ELR (cell line): Measurements from ENCODE around the gene DUS2.
A peak's percentile ranks its signal among the peaks of the same experiment; 100 is the strongest.

ENCODE experiments used
- DNase-seq: peaks from one replicate; pipeline ENCODE4 v3.0.0-alpha.2; 2015; ENCODE audit warnings: low read depth

Gene DUS2

DNA sequence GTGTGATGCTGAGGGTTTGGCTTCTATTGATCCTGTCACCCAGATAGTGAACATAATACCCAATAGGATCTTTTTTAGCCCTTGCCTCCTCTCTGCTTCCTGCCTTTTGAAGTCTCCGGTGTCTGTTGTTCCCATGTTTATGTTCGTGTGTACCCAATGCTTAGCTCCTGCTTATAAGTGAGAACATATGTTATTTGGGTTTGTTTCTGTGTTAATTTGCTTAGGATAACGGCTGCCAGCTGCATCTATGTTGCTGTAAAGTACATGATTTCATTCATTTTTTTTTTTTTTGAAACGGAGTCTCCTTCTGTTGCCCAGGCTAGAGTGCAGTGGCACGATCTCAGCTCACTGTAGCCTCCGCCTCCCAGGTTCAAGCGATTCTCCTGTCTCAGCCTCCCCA lies 23.0 kb downstream of the DUS2 start:
- DNase-seq = no peak

DNA sequence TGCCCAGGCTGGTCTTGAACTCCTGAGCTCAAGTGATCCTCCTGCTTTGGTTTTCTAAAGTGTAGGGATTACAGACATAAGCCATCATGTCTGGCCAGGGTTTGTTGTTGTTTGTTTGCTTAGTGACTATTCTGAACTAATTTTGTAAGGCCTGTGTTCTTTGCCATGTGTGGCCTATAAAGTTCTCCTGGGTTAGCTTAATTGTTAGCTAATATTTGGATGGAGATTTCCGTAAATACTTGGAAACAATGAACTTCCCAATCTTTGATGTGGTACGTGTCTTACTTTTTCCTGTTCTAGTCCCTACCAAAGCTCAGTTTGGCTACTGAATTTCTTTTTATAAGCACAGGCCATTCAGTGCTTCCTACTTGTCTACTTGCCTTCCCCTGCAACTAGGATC lies 24.9 kb downstream of the DUS2 start:
- no peak for DNase-seq

DNA sequence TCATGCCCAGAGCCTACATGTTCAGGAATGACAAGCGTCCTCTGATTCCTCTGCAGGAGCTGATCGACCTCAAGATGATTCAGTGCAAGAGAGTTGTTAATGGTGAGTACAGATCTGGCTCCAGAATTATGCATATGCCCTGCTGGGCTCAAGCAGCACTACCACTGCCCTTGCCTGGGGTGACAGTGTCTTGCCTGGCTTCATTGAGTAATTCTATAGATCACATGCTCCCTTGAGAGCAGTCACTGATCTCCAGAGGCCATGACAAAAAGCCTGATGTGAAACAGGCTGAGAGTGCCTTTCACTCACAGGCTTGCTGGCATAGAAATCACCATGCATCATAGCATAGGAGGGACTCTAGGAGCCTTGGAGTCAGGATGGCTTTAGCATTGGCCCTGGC lies 26.4 kb downstream of the DUS2 start:
- DNase-seq = no peak

DNA sequence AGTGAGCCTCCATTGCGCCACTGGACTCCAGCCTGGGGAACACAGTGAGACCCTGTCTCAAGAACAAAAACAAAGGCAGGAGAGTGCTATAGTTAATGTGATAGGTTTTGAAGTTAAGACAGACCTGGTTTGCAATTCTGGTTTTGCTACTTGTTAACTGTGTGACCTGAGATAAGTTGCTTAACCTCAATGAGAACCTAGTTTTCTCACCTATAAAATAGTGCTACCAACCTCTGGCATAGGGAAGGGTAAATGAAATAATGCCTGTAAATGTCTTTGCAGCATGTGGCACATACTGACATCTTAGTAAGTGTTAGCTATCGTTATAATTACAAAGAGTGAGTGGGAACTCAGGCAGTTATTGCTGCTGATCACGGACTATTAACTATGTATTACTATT lies 32.3 kb downstream of the DUS2 start:
- DNase-seq = no peak

DNA sequence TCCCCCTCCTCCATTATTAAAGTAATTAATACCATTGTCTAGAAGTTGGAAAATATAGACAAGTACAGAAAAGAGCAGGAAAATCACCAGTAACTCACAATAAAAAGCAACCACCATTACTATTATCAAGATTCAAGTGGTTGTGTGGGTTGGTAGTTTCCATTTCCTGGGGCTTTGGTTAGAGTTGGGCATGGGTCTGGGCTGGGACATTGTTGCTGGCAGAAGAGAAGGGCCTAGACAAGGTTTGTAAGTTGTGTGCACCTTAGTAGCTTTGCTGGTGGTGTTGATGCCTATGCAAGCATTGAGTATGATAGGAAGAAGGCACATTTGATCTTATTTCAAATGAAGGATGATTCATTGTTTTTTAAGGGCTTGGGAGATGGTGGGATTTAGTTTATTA lies 36.7 kb downstream of the DUS2 start:
- no peak for DNase-seq

DNA sequence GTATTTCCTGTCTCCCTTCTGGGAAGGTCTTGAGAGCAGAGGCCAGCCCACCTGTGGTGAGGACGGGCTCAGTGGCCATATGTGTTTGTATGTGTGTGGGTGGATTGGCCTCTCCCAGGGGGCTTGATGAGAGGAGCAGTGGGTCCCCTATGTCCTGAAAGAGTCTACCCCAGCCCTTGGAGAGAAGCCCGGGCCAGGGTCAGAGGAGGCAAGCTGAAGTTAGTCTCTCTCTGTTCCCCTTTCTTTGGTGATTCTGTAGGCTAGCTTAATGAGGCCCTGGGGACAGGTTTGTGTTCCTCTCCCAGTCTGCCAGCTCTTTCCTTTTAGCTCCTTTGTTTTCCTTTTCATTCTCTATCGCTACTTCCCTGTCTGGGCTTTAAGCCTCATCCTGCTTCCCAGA lies 38.3 kb downstream of the DUS2 start:
- no peak for DNase-seq

DNA sequence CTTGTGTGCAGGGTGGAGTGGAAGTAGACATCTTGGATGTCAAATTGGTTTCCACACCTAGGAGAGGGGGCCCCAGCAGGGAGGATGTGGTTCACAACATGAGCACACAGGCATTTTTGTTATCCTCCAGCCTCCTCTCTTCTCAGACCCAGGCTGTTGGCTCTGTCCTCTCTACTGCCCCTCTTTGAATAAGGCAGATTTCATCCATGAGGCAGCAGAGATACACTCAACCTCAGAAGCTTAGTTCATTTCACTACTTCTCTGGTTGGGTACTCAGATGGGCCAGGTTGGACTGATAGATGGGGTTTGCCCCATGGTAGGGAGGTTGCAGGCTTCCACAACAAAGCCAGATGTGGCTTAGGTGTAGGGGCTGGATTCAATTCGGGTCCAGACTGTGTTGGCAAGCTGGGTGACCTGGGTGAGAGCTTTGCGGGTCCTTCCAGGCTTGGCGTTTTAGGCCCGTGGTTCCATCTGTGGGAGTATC lies 39.9 kb downstream of the DUS2 start:
- DNase-seq = no peak

DNA sequence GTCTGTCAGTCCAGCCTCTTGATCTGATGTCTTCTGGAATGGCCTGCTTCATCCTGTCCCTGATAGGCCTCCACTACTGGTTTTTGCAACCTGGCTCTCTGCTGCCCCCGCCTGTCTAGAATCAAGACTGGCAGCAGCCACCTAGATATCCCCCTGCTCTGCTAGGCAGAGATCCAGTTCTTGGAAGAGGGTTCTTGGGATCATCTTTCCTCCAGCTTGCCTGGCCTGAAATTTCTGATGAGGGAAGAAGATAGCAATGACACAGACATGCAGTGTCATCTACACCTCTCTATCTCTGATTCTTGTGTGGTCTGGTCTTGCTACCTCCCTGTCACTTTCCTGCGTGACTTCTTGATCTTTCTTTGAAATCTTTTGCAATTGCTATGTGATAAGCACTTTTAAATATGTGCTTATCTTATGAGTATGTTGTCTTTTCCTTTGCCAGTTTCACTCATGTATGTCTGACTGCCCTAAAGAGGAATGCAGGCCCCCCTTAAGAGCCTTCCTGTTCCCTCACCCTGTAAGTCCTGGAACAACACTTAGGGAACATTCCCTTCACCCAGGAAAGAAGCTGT lies 41.8 kb downstream of the DUS2 start:
- peak; percentile 74 for DNase-seq

DNA sequence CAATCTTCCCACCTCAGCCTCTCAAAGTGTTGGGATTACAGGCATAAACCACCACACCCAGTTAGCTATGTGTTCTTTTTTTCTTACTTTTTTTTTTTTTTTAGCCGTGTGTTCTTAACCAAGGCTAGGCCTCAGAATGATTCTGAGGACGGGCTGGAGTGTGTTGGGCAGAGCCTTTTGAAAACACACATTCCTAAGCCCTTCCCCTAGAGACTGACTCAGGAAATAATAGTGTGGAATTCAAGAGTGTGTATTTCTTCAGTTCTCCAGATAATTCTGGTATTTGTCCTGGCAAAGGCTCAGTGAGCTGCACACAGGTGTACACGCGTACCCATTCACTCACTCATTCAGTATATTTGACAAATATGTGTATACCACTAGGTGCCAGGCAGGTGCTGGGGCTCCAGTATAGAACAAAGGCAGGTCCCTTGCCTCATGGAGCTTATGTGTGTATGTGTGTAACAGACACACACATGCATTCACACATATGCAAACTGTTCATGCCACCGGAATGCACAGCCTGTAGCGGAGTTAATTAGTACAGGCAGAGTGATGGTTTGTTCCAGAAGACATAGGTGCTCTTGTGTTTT lies 42.7 kb downstream of the DUS2 start:
- peak; percentile 19 for DNase-seq

DNA sequence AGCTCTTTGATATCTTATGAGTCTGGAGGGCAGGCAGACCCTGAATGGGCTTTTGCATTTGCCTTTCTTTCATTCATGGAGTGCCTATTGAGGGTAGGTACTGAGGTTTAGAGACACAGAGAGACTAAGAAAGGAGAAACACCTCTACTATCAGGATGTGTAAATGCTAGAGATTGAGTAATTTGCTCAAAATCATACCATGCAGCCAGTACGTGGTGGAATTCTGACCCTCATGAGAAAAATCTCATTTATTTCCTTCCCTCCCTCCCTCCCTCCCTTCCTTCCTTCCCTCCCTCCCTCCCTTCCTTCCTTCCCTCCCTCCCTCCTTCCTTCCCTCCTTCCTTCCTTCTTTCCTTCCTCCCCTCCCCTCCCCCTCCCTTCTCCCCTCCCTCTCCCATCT lies 43.7 kb downstream of the DUS2 start:
- no peak for DNase-seq

DNA sequence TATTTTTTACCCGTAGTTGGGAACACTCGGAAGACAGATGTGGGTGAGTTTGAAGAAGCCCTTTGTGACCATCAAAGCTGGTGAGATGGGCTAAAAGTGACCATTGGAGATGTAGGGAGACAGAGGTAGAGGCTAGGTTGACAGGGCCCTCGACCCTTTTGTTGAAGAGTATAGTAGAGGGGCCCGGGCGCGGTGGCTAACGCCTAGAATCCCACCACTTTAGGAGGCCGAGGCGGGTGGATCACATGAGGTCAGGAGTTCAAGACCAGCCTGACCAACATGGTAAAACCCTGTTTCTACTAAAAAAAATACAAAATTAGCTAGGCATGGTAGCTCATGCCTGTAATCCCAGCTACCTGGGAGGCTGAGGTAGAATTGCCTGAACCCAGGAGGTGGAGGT lies 45.8 kb downstream of the DUS2 start:
- DNase-seq = no peak

DNA sequence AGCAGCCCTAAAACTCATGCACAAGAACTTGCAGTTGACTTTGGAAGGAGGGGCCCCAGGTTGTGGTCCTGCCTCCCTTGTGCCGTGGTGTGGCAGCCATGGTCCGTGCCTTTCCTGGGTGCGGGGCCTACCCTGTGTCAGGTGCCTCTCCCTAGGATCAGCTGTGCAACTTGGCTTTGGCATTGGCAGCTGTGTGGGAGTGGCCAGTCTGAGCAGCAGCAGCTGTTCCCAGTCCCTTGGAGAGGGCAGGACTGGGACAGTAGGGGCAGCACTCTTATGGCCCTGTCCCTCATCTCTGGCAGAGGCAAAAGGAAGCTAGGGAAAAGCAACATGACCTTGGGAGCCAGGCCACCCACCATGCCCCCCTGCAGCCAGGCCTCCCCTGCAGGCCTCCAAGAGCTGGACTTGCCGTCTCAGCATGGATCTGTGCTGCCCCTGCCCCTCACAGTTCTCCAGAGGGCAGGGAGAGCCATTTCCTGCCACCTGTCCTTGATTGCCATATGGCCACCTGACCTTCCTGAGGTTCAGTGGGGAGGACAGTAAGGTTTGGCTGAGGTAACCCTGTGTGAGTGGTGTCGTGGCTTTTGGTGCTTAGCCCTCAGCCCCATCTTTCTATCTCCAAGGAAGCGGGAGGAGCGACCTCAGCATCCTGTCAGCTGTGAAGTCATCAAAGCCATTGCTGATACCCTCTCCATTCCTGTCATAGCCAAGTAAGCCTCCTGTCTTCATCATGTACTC lies 46.6 kb downstream of the DUS2 start:
- no peak for DNase-seq

DNA sequence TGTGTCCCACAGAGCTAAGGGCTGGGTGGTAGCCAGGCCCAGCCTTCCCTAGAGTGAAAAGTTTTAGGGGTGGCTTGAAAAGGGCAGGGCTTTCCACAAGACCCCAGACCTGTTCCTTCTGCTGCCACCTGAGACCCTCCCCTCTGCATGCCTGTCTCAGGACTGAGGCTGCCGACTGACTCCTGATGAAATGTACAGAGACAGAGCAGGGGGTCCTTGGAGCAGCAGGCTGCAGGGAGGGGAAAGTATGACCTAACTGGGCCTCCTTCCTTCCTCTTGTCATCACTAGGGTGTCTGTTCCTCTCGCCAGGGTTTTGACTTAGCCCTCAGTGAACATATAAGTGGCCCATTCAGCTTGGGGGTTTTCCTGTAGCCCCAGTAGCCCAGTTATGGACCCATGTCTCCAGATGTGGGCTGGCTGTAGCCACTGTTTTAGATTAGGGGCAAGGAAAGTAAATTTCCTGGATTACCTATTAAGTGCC lies 47.2 kb downstream of the DUS2 start:
- no peak for DNase-seq

DNA sequence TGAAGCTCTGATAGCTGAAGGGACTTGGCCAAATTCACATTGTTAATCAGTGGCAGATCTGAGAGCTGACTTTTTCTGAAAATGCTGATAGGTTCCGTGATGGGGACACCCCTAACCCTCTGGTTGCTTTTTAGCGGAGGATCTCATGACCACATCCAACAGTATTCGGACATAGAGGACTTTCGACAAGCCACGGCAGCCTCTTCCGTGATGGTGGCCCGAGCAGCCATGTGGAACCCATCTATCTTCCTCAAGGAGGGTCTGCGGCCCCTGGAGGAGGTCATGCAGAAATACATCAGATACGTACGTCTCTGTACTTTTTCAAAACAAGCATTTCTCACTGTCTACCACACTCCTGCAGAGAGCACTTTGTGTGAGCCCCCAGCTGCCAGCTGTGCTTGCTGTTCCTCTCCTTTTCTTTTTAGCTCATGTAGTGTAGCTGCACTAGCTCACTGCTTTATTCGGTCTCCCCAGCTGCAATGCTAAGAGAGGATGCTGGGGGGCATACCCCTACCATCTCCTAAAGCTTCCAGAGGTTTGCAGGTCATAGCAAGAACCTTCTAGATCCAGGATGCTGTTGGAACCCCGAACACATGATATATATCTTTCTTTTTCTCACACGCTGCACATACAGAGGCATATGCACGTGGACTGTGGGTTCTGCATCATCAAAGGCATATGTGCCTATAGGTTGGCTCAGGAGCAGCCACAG lies 47.9 kb downstream of the DUS2 start:
- no peak for DNase-seq

DNA sequence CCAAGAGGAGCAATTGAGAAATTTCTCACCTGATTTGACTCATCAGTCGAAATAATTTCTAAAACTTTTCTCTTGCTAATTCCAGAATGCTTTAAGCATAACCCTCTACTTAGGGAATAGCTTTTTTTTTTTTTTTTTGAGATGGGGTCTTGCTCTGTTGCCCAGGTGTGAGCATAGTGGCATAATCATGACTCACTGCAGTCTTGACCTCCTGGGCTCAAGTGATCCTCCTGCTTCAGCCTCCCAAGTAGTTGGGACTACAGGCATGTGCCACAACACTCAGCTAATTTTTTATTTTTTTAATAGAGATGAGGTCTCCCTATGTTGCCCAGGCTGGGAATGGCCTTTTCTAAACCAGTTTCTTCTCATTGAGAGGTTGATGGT lies 48.4 kb downstream of the DUS2 start:
- DNase-seq = no peak

DNA sequence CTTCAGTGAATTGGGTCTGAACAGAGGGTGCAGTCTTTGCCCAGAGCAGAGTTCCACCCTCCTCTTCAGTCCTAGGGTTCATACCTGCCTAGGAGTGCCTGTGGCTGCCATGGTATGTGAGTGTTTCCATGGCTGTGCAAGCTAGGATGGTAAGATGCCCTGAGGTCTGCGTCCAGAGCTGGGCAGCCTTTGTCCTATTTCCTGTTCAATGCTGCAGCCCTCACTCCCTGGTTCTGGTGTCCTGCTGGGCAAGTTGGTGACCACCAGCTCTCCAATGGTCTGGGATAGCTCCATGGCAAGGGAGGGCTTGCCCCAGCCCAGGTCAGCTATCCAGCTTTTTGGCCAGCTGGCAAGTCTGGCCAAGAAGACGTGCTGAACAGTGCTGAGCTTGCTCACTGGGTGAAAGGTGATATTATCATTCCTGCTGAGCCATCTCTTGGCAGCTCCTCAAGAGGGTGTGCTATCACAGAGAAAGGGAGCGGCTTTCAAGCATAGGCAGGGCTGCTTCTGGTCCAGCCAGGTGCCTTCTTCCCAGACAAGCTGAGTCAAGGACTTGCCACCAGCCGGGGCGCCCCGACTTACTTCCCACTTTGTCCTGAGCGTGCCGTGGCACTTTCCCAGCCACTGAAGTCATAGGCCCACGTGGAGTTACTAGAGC lies 49.1 kb downstream of the DUS2 start:
- peak; percentile 58 for DNase-seq

DNA sequence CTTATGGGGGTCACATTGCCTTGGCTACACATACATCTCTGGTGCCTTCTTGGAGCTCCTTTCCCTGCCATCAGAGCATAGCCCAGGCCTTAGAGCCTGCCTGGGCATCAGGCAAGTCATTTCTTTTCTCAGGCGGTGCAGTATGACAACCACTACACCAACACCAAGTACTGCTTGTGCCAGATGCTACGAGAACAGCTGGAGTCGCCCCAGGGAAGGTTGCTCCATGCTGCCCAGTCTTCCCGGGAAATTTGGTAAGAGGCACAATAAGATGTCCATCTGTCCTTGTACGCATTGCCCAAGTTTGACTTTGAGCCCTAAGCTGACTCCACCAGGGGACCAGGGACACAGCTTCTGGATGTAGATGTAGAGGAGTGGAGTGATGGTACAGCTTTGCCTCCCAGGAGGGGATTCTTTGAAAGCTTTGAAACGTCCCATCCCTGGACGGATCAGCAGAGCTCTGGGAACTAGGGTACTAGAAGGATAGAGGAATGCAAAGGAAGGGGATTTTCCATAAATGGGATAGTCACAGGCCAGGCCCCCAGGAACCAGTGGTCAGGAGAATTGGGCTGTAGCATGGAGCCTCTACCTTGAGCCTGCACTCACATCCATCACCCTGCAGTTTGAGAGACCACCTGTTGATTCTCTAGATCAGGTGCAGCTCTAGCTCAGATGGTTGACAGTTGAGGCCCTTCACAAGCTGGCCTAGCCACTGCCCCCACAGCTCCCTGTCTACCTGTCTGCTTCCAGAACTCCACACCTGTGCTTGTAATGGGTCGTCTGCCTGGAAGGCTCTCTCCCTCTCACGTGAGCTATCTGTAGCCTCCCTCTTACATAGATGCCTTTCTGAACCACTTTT lies 51.0 kb downstream of the DUS2 start:
- no peak for DNase-seq

DNA sequence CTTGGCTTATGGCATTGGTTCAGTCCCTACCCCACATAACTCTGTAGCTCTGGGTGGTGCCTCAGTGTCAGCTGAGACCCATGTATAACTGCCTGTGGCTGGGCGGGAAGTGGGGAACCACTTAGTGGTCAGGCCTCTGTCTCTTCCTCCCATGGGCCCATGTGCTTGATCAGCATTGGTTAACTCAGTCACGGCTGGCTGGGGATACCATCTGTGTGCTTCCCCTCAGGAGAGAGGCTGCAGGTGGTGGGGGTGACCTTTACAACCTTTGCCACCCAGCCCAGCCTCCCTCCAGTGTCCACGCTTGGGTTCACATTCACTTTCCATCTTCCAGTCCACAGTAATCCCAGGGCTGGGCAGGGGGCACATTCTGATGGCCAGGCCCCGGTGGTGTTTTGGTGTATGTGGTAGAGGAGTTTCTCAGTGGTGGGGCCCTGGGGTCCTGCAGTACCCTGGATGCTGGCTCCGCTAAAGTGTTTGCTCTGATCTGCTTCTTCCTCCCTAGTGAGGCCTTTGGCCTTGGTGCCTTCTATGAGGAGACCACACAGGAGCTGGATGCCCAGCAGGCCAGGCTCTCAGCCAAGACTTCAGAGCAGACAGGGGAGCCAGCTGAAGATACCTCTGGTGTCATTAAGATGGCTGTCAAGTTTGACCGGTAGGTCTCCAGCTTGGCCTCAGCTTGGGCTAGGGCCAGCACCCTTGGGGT lies 51.9 kb downstream of the DUS2 start:
- DNase-seq = no peak

DNA sequence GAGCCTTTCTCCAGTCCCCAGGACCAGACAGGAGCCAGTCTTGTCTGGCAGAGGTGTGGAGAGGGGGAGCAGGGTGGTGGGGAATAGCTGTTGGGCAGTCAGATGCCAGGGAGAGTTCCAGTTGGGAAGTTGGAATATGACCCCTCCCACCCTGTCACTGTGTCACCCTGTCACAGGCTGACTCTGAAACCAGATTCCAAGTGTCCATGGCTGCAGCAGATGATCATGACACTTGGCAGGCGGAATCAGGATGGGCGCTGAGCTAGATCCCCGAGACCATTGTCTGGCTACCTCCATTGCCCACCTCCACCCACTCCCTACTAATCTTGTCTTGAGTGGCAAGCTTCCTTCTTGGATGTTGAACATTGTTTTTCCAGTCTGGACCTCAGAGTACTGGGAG lies 52.9 kb downstream of the DUS2 start:
- no peak for DNase-seq

DNA sequence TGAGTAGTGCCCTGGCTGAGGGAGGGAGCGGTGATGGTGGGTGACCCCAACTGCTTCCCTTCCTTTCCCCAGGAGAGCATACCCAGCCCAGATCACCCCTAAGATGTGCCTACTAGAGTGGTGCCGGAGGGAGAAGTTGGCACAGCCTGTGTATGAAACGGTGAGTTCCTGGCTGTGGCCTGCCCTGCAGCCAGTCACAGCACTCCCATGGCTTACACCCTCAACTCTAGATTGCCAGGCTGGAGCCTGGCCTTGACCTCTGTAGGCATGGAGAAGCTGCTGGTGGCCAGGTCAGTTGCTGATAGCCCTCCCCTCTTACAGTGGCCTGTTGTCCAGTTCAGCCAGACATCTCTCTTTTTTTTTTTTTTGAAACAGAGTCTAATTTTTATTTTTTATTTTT lies 53.5 kb downstream of the DUS2 start:
- DNase-seq = no peak
